ENCODE measurements around the gene SCGB3A1. TPM values are rescaled to one million over a fixed set of nuclear protein-coding genes. Genes with fewer than 3 reads are reported as not detected.

Gene SCGB3A1
- total and polyA plus RNA-seq, 2 of the 4 experiments (the other 2 are of a cell fraction), result not detected

DNA sequence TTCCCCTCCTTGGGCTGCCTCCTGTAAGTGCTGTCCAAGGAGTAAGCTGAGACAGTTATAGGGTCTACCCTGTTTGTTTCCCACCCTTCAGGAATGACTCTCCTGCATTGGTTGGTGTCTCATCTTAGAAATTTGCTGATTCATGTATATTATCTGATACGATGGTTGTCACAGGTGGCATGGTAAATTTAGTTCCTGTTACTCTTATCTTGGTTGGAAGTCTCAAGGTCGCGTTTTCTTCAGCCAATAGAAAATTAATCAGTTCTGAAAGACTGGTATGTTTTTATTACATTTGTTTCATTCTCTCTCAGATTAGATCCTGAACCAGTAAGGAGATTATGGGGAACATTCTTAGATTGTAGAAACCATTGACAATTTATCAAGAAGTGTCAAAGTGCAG is 42.7 kb downstream of the SCGB3A1 start:
- Histone ChIP-seq H3K23ac (ENCODE audit: low read depth, low read length) (no peak overlapping the region), H2BK15ac (ENCODE audit: low read depth, low read length) (no peak overlapping the region), H2AK9ac (replicated peaks; ENCODE audit: low read depth, low read length, poor library complexity) (no peak overlapping the region), H4K5ac (ENCODE audit: low read depth, low read length) (no peak overlapping the region), H3K56ac (ENCODE audit: extremely low read depth, insufficient read depth, low read length) (no peak overlapping the region), H2AK5ac (ENCODE audit: low read depth, low read length) (no peak overlapping the region), H3K18ac (ENCODE audit: low read depth, low read length) (no peak overlapping the region), H3K27me3 (ENCODE audit: control insufficient read depth, insufficient read depth, low read length) (no peaks in the 10 kb centered on the region), H4K91ac (ENCODE audit: insufficient read depth, low read depth, low read length) (no peak overlapping the region), H3K79me1 (ENCODE audit: low read depth in 1 of 2, low read length in 2 of 2) (peaks cover 20 to 24% of the 10 kb centered on the region in 2 experiments), H2BK20ac (ENCODE audit: low read depth, low read length) (no peak overlapping the region), H3K4me3 (ENCODE audit: insufficient read depth, low read depth, low read length) (no peak overlapping the region), H3K9ac (ENCODE audit: low read depth, low read length) (no peak overlapping the region), H4K20me1 (ENCODE audit: insufficient read depth, low read length) (0 out of 2 replicates have a peak, but pooled peaks cover 7% of the 10 kb centered on the region), H2BK5ac (ENCODE audit: low read depth, low read length, poor library complexity, severe bottlenecking) (no peak overlapping the region), H4K8ac (ENCODE audit: low read depth in 2 of 2, low read length in 2 of 2) (no peak overlapping the region), H2BK120ac (ENCODE audit: low read depth, low read length) (no peak overlapping the region), H3K9me3 (ENCODE audit: control insufficient read depth, insufficient read depth, low read length) (no peaks in the 10 kb centered on the region), H3K27ac (ENCODE audit: insufficient read depth, low read length) (no peak overlapping the region), H2AFZ (replicated peaks; ENCODE audit: low read length, poor library complexity) (no peak overlapping the region), H3K4me1 (ENCODE audit: control insufficient read depth, insufficient read depth, low read length) (no peaks in the 10 kb centered on the region; the same call in 1 of the 2 replicates), H3K9me1 (ENCODE audit: insufficient read depth, low read length) (0 out of 2 replicates have a peak, but pooled peaks cover 3% of the 10 kb centered on the region), H3K4ac (ENCODE audit: low read depth, low read length) (no peak overlapping the region), H3K14ac (replicated peaks; ENCODE audit: low read depth, low read length) (no peak overlapping the region), H3K36me3 (ENCODE audit: control insufficient read depth, insufficient read depth, low read length) (peaks cover 12% of the 10 kb centered on the region), H3K4me2 (ENCODE audit: low read depth, low read length) (no peak overlapping the region)
- TF ChIP-seq NFE2L2 (IDR thresholded peaks at IDR 0.05; ENCODE audit: low read depth, low read length) (0 out of 2 replicates have a peak, but pooled peaks have one; percentile 13), POLR2A (IDR thresholded peaks at IDR 0.05; ENCODE audit: low read depth, low read length) (no peak), MAFK (IDR thresholded peaks at IDR 0.05; ENCODE audit: low read depth, low read length) (peak; percentile 86)
- POLR2A ChIA-PET (ENCODE audit: unreplicated experiment), result no interaction called here
- dilution Hi-C loops (cut with HindIII; ENCODE audit: low sequenced_read_pairs, unreplicated experiment) (no loop called here), intact Hi-C loops (cut with micrococcal nuclease) (no loop called here), in situ Hi-C loops (cut with MboI; ENCODE audit: low sequenced_read_pairs) (no loop called here)
- DNase-seq (no peak), ATAC-seq (ENCODE audit: low read depth) (no peak)
- CTCF ChIA-PET, result no interaction called here
- no TSS peak for BruUV-seq (replicated peaks)
- WGBS, 2 experiments (ENCODE audit: extremely low coverage in 2 of 2, insufficient read length in 1 of 2), result no CpG with 5 or more reads among the region's 3 CpGs
